GM12891 (cell line): Measurements from ENCODE around the gene HCST.

ENCODE experiments used
- POLR2A ChIP-seq: IDR thresholded peaks from 2 replicates; pipeline ENCODE4 v1.6.1; 2011; ENCODE audit warnings: low read depth, low read length, control low read depth
- POLR2AphosphoS5 ChIP-seq: IDR thresholded peaks from 2 replicates; pipeline ENCODE4 v1.6.1; 2011; ENCODE audit warnings: low read depth, low read length, control low read depth
- POU2F2 ChIP-seq: IDR thresholded peaks from 2 replicates; pipeline ENCODE4 v1.6.1; 2011; ENCODE audit warnings: low read depth, mild to moderate bottlenecking, control low read depth, low read length, moderate library complexity
- TAF1 ChIP-seq: IDR thresholded peaks from 2 replicates; pipeline ENCODE4 v1.6.1; 2011; ENCODE audit warnings: low read depth, low read length, control low read depth

DNA sequence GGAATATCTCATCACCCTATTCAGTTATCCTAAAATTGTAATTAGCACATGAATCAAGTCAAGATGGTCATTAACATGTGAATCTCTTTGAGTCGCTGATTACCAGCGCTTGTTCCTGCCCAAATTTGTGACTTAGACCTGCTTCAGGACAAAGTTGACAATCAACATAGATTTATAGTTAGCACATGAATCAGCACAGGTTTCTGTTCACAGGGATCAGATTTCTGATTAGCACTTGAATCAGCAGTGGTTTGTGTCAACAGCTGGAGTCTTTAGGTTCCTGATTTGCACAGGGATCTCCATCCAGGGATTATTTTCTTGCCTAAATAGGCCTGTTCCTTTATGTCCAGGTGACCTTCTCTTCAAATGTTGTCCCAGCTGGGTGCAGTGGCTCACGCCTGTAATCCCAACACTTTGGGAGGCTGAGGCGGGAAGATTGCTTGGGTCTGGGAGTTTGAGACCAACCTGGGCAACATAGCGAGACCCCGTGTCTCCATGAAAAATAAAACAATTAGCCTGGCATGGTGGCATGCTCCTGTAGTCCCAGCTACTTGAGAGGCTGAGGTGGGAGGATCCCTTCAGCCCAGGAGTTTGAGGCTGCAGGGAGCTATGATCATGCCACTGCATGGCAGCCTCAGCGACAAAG lies 30.1 kb downstream of the HCST start:
- TF ChIP-seq POLR2A (no peak), POLR2AphosphoS5 (no peak), TAF1 (no peak), POU2F2 (no peak)
